ENCODE measurements around the gene DNAH3.
A peak's percentile ranks its signal among the peaks of the same experiment; 100 is the strongest.

The DNAH3 gene

GRCh38 chr16:20902426-20902825, 248.2 kb downstream of the DNAH3 start:
- DNase-seq: no peak

- DNase-seq: peak; percentile 25
Observed at GRCh38 chr16:20901436-20902112, 249.1 kb downstream of the DNAH3 start.

- DNase-seq: no peak
Observed at GRCh38 chr16:20901068-20901435, 249.6 kb downstream of the DNAH3 start.

- peak; percentile 86 for DNase-seq
Observed at GRCh38 chr16:20900299-20901067, 250.2 kb downstream of the DNAH3 start, which contains the start of the genes DCUN1D3 and LYRM1. Gene DCUN1D3 (minus strand): TSS chr16:20900358. CDS start chr16:20862538, 37,820 bp downstream. Gene LYRM1 (plus strand): TSS chr16:20900771. CDS start chr16:20915556, 14,785 bp downstream.

- no peak for DNase-seq
Observed at GRCh38 chr16:20899477-20900298, 251.0 kb downstream of the DNAH3 start.

- no peak for DNase-seq
Observed at GRCh38 chr16:20899071-20899470, 251.6 kb downstream of the DNAH3 start.

GRCh38 chr16:20897922-20898321, 252.7 kb downstream of the DNAH3 start:
- no peak for DNase-seq

- no peak for DNase-seq
Observed at GRCh38 chr16:20897253-20897897, 253.3 kb downstream of the DNAH3 start.

- DNase-seq: no peak
Observed at GRCh38 chr16:20894388-20894787, 256.3 kb downstream of the DNAH3 start.

- no peak for DNase-seq
Observed at GRCh38 chr16:20889625-20890275, 260.9 kb downstream of the DNAH3 start.

- DNase-seq: no peak
Observed at GRCh38 chr16:20887207-20887606, 263.4 kb downstream of the DNAH3 start.

- no peak for DNase-seq
Observed at GRCh38 chr16:20886320-20886719, 264.3 kb downstream of the DNAH3 start.

GRCh38 chr16:20884240-20884556, 266.4 kb downstream of the DNAH3 start:
- DNase-seq: no peak

- DNase-seq: no peak
Observed at GRCh38 chr16:20883554-20884239, 266.9 kb downstream of the DNAH3 start.
